Left forelimb (tissue), 1 donor: ENCODE results near the gene C14orf180.
"Not testable (repeated sequence)": the region's sequence is repeated elsewhere in the genome, so short reads cannot be mapped to it uniquely, and the experiment has no call there.

Experiments
- DNase-seq: peaks from one replicate; pipeline ENCODE4 v3.0.0-alpha.2; 2018; ENCODE audit warnings: low spot score

Gene C14orf180

DNA sequence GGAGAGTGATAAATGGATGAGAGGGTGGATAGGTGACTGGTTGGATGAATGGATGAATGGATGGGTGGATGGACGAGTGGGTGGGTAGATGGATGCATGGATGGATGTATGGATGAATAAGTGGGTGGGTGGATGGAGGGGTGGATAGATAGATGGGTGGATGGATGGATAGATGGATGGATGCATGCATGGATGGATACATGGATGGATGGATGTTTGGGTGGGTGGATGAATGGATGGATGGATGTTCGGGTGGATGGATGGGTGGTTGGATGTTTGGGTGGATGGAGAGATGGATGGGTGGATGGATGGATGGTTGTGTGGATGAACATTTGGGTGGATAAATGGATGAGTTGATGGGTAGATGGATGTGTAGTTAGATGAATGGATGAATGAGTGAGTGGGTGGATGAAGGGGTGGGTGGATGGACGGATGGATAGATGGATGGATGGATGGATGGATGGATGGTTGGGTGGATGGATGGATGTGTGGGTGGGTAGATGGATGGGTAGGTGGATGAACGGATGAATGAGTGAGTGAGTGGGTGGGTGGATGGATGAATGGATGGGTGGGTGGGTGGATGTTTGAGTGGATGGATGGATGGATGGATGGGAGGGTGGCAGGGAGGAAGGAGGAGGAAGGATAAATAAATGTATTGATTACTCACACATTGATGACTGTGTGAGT is 34.7 kb downstream of the C14orf180 start:
- DNase-seq: no peak

DNA sequence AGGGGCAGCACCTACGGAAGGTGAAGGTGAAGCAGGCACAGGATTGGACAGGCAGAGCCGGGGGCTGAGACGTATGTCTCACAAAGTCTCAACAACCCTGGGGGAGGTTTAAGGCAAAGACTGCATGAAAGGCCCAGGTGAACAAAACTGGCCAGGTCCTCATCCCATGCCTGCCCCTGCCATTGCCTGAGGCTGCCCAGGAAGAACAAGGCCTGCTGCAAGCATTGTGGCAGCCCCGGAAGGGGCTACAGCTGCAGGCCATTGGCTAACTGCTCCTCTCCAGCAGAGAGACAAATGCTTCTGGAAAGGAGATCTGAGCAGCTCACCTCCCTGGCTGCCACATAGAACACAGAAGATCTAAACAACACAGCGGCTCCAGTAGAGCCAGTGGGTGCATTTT is 45.4 kb downstream of the C14orf180 start:
- DNase-seq: no peak

DNA sequence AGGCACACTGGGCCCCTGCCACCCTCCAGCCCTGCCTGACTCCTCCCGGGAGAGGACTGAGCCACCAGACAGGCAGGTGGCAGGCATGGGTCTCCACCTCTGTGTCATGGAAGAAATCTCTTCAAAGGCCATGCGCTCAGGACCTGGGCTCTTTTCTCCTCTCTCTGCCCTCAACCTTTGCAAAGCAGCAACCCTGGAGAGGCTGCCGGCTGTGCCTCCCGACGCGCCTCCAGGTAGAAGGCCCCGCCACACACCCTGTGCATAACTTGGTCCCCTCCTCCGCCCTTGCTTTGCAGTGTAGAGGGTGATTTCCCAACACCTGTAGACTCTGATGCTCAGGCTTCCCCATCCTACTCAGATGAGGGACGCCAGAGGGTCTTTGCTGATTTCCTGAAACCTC is 53.2 kb downstream of the C14orf180 start:
- DNase-seq: no peak

DNA sequence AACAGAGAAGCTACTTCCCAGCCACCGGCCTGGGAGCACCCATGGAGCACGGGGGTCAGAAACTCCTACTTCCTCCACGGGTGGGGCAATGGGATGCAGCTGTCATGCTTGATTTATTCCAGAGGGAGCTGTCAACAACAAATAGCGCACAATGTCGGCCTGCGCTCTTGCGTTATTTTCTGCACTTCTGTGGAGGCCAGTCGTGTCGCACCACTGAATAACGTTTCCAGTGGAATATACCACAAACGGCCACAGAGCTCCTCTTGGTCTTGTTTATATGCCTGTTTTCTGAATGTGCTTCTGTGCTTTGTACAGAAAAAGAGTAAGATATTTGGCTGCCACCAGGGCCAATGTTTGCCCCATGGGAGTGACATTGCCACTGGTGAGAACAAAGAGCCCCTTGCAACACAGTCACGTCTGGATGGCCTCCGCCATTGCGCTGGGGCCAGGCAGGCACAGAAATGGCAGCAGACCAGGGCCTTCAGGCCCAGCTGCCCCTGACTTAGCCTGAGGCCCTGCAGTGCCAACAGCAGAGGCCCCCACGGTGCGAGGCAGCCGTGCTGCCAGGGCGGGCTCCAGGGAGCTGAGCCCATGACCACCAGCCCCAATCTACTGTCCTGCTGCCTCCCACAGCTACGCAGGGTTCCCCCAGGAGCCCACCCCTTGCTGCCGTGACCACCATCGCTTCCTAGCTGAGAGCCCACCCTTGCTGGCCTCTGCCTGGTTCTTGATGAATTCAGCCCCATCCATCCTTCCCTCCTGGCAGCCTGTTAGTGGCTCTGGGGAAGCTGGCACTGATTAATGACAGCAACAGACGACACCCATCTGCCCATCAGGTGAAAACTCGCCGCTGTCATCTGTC is 53.9 kb downstream of the C14orf180 start:
- no peak for DNase-seq

DNA sequence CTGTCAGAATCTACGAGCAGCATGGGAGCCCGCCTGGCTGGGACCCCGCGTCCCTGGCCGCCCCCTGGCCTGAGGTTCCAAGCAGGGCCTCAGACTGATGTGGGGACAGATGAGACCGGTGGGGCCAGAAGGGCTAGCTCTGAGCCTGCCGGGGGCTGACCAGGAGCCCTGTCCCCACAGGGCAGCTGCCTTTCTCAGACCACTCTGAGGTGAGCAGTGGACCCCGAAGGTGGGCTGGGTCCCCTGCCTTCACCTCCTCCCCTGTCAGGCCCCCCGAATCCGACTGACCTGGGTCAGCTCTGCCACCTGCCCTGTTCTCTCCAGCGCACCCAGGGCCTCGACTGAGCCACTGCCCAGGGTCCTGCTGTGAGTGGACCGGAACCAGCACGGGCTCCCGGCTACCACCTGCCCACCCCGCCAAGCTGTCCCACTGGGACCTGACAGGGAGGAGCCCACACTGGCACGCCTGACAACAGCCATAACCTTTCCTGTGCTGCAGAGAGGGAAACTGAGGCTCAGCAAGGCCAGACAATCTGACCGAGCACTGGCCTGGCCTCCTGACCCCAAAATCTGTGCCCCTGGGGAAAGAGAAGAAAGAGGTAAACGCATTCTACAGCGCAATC is 54.7 kb downstream of the C14orf180 start:
- DNase-seq: no peak

DNA sequence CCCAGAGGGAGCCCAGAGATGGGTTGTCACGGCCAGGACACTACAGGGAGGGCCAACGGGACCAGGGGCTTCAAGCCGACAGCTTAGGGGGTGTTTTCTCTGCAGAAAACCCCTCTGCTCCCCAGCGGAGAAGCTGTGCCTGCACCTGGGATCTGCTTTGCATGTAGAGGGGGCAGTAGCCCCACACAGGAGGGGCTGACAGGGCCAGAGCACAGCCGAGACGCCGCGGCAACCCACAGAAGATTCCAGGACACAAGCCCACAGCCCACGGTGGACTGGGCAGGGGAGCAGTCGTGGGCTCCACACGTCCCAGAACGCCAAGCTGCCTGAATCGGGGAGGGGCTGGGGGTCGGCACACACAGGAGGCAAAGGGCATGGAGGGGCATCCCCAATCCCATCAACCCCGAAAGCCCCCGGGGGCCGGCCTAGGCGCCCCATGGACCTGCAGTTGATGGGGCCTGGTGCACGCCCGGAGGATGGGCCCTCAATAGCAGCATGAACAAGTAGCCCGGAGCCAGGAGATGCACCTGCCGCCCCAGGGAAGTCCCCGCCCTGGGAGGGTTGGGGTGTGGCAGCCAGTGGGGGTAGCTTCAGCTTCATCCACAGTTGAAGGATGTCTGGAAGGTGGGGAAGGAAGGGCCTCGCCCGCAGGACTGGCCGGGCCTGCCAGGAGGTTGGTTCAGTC is 55.5 kb downstream of the C14orf180 start:
- DNase-seq: no peak

DNA sequence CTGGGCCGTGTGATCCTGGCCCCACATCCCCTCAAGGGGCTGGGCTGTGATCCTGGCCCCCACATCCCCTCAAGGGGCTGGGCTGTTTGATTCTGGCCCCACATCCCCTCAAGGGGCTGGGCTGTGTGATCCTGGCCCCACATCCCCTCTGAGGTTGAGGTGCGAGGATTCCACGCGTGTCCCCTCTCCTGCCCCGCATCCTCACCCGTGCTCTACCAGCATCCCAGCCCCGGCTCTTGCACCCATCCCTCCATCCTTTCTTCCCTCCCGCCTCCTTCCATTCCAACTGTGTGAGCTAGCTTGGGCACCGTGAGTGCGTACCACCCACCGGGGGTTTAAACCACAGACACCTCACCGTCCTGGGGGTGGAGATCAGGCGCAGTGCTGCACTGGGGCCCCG is 56.2 kb downstream of the C14orf180 start:
- DNase-seq: no peak

DNA sequence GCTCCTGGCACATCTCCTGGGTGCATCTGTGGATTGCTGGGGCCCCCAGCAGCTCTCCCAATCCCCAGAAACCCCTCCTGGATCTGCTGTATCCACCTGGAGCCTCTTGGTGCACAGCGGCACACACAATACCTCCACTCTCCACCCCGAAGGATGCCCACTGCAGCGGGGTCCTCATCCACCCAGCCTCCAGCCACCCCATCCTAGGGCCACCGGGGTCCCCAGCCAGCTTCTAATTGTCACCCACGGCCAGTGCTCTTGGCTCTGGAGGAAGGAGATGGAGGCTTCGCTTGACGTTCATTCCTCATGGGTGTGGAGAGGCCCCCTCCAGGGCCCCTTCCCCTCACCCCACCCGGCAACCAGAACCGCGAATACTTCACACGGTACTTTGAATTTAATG is 56.6 kb downstream of the C14orf180 start:
- DNase-seq: no peak

DNA sequence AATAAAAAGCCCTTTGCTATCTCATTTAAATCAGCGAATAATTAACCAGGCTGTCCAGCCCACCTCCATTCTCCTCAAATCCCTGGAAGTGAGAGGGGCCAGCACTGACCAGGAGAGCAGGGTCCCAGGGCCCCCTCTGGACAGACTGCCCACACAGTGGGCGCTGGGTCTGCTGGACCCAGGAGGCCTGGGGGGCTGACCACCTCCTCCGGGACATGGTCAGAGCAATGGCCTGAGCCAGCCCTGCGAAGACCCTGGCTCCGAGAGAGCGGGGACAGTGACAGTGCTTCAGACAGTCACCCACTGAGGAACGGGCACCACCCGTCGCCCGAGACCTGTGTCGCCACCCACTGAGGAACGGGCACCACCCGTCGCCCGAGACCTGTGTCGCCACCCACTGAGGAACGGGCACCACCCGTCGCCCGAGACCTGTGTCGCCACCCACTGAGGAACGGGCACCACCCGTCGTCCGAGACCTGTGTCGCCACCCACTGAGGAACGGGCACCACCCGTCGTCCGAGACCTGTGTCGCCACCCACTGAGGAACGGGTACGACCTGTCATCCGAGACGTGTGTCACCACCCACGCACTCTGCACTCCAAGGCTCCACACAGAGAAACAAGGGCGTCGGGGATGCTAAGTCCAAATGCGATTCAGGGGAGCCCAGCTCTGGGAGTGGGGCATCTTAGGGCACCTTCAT is 57.4 kb downstream of the C14orf180 start:
- DNase-seq: not testable (repeated sequence)

DNA sequence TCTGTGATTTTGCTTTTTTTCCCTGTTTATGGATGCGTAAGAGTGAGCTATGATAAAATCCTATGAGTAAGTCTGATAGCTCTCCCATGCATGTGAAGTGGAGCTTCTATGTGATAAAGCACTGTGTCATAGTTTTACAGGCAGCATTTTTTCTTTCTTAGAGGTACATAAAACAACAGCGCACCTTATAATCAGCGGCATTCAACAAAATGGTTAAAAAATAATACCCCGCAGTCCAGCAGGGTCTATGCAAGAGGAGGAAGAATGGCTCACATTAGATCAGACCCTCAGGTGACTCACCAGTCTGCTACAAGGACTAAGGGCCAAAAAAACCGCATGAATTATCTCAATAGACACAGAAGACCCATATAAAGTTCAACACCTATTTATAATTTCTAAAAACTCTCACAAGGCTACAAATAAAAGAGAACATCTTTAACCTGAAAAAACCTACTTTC is 58.0 kb downstream of the C14orf180 start:
- no peak for DNase-seq

DNA sequence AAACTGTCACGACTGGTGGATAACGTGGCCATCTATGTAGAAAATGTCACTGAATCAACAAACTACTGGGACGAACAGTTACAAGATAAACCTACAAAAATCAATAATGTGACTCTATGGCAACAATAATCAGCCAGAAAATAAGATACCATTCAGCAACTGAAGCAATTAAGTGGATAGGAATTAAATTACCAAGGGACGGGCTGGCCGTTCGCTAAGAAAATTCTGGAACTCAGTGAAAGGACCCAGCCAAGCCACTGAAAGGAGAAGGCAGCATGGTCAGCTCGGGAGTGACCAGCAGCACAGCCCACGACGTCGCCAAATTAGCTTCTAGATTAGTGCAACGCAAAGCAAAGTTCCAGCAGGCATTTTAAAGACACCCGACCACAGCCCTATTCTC is 58.6 kb downstream of the C14orf180 start:
- DNase-seq: no peak

DNA sequence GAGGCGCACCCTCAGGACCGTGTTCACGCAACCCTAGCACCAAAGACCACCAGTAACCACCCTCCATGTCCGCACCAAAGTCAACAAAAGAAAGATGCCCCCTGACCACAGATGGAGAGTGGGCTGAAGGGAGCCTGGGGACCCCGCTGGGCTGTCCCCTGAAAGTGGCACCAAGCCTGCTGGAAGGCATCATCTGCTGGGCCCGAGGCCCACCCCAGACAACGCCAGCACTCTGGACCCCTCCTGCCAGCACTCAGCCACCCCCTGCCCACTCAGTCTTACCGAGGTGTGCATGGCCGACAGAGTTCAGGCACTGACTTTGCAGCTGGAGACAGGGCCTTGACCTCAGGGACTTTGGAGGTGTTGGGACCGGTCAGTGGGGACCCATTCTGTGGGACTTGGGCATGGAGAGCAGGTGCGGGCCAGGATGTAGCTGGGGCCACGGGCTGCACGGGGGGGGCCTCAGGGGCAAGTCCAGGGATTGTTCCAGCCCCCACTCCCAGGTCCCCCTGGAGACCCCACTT is 59.4 kb downstream of the C14orf180 start:
- no peak for DNase-seq

DNA sequence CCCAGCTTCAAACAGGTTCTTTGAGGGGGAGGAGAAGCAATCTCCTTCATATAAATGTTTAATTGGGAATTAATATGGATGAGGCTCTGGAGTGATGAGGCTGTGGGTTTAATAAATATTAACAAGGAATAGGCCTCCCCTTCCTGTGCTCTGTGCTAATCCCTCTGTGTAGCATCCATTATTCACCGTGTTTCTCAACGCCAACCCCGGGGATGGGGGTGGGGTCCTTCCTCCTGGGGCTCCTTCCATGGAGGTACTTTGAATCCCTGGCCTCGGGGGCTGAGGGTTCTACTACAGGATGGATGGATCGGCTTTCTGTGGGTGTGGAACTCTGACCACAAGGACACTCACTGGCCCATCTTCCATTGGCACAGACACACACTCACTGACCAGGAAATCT is 59.9 kb downstream of the C14orf180 start:
- DNase-seq: no peak
